ENCODE data around the gene FHIT. TPM values are rescaled to one million over a fixed set of nuclear protein-coding genes. Genes with fewer than 3 reads are reported as not detected.

Gene FHIT
- total RNA-seq, 4 donors from 2014 or later: 1.6 to 12.9 (median 7.8) TPM

DNA sequence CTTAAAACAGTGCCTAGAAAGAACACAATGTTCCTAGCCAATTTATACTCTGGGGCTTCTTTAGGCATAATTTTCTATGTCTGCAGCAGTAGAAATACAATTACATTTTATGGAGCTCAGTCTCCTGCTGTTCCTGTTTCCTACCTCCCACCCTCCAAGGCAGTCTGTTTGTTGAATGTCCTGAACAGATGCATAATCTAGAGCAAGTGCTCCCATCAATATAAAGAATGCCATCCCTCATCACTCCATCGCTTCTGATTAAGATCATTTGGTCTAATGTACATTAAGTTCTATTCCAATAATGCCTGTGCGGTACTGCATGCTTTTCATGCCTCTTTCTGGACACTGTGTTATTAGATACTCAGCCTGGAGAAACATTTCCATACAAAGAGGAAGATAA, 1331.7 kb downstream of the FHIT start:
- Histone ChIP-seq H3K9me3 (no peaks in the 10 kb centered on the region), H3K27me3 (no peaks in the 10 kb centered on the region), H3K4me3 (no peak overlapping the region), H3K4me1 (no peaks in the 10 kb centered on the region), H3K27ac (no peak overlapping the region), H3K36me3 (no peaks in the 10 kb centered on the region)
- TF ChIP-seq POLR2A (IDR thresholded peaks at IDR 0.05): no peak
- WGBS, 2 donors: 89 to 93% methylated on average over 2 of the region's 2 CpGs
- DNase-seq (ENCODE audit: low spot score in 2 of 2): no peak

DNA sequence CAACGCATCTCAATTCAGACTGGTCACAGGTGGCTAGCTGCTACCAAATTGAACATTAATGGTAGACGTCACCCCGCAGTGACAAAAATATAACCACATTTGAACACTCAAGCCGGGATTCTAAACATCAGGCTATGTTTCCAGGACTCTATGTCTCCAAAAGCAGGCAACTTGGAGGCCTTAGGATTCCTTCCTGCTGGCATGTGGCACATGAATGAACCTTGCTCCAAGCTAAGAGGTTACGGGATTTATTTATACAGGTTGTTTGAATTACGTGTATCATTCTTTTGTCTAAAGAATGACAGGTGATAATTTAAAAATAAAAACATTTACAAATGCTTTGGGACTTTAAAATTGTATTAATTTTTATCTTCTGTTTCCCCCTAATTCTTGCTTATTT, 1337.0 kb downstream of the FHIT start:
- Histone ChIP-seq H3K4me1 (no peaks in the 10 kb centered on the region), H3K4me3 (no peak overlapping the region), H3K9me3 (no peaks in the 10 kb centered on the region), H3K36me3 (no peaks in the 10 kb centered on the region), H3K27ac (no peak overlapping the region), H3K27me3 (no peaks in the 10 kb centered on the region)
- no peak for DNase-seq (ENCODE audit: low spot score in 2 of 2)
- TF ChIP-seq, protein P1, sequence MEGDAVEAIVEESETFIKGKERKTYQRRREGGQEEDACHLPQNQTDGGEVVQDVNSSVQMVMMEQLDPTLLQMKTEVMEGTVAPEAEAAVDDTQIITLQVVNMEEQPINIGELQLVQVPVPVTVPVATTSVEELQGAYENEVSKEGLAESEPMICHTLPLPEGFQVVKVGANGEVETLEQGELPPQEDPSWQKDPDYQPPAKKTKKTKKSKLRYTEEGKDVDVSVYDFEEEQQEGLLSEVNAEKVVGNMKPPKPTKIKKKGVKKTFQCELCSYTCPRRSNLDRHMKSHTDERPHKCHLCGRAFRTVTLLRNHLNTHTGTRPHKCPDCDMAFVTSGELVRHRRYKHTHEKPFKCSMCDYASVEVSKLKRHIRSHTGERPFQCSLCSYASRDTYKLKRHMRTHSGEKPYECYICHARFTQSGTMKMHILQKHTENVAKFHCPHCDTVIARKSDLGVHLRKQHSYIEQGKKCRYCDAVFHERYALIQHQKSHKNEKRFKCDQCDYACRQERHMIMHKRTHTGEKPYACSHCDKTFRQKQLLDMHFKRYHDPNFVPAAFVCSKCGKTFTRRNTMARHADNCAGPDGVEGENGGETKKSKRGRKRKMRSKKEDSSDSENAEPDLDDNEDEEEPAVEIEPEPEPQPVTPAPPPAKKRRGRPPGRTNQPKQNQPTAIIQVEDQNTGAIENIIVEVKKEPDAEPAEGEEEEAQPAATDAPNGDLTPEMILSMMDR (IDR thresholded peaks at IDR 0.05): no peak
- no peak for TF ChIP-seq POLR2A (IDR thresholded peaks at IDR 0.05)
- TF ChIP-seq EP300 (IDR thresholded peaks at IDR 0.05): no peak
- 75 to 88% methylated on average over 6 of the region's 6 CpGs for WGBS, 2 donors

- no peaks in the 10 kb centered on the region for H3K27me3 ChIP-seq
- TF ChIP-seq EP300 (IDR thresholded peaks at IDR 0.05): no peak
- TF ChIP-seq, protein P1 (IDR thresholded peaks at IDR 0.05): no peak
- no peak for TF ChIP-seq POLR2A (IDR thresholded peaks at IDR 0.05)
- no peaks in the 10 kb centered on the region for H3K9me3 ChIP-seq
- no peak overlapping the region for H3K4me3 ChIP-seq
- no peaks in the 10 kb centered on the region for H3K36me3 ChIP-seq
- WGBS, 2 donors: 93 to 100% methylated on average over 1 of the region's 1 CpG
- no peak for DNase-seq (ENCODE audit: low spot score in 2 of 2)
- H3K27ac ChIP-seq: no peak overlapping the region
- no peaks in the 10 kb centered on the region for H3K4me1 ChIP-seq
These were observed 1337.6 kb downstream of the FHIT start for GRCh38 chr3:59913645-59914044.

DNA sequence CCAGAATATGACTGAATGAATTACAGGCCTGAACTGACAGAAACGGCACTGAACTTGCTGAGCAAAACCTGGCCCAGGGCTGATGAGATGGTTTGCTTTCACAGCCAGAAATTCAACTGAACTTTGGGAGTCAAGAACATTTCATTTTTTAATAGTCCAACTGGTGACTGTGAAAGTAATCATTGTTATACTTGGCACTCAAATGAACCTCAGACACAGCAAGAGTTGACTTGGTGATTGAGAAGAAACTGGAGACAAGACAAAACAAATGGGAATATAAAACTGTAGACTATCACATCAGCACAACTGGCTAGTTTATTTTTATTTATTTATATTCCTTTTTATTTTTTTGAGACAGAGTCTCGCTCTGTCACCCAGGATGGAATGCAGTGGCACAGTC, 1342.6 kb downstream of the FHIT start:
- Histone ChIP-seq H3K4me3 (no peak overlapping the region), H3K36me3 (no peaks in the 10 kb centered on the region), H3K9me3 (no peaks in the 10 kb centered on the region), H3K27ac (no peak overlapping the region), H3K4me1 (no peaks in the 10 kb centered on the region), H3K27me3 (no peaks in the 10 kb centered on the region)
- TF ChIP-seq, protein P1 (IDR thresholded peaks at IDR 0.05): no peak
- TF ChIP-seq POLR2A (IDR thresholded peaks at IDR 0.05) (no peak), EP300 (IDR thresholded peaks at IDR 0.05) (no peak)
- no peak for DNase-seq (ENCODE audit: low spot score in 2 of 2)
- WGBS, 2 donors: 69 to 82% methylated on average over 2 of the region's 2 CpGs

DNA sequence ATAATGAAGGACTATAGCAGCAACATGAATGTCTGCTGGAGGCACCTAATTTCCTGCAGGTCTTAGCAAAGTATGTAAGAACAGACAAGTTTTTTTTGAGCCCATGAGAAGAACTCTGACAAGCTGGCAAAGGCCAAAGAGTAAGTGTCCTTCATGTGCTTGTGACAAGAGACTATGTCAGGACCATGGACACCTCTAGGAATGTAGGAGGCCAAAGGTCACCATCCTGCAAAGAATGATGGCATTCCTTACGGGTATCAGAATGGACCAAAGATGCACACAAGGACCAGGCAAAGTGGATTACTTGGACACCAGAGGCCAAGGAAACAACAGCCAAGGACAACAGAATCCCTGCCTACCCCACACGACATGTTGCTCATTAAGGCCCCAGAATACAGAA, 1343.0 kb downstream of the FHIT start:
- Histone ChIP-seq H3K9me3 (no peaks in the 10 kb centered on the region), H3K4me1 (no peaks in the 10 kb centered on the region), H3K4me3 (no peak overlapping the region), H3K27me3 (no peaks in the 10 kb centered on the region), H3K36me3 (no peaks in the 10 kb centered on the region), H3K27ac (no peak overlapping the region)
- DNase-seq (ENCODE audit: low spot score in 2 of 2): no peak
- no peak for TF ChIP-seq POLR2A (IDR thresholded peaks at IDR 0.05)
- TF ChIP-seq, protein P1 (IDR thresholded peaks at IDR 0.05): no peak
- TF ChIP-seq EP300 (IDR thresholded peaks at IDR 0.05): no peak
- 62 to 68% methylated on average over 2 of the region's 2 CpGs for WGBS, 2 donors

DNA sequence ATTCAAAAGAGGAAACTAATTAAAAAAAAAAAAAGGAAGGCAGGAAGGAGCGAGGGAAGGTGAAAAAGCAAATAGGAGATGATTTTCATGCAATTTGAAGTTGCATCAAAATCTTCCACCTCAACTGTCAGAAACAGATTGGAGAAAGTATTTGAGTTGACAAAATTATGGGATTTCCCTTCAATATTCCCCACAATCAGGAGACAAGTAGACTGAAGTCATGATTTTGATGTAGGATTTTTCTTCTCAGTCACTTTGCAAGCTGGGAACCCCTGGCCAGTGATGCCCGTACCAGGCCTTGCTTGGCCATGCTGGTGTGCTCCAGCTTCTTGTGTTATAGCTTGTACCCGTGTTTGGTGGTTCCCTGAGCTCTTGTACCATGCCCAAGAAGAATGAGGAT, 1347.0 kb downstream of the FHIT start:
- no peaks in the 10 kb centered on the region for H3K36me3 ChIP-seq
- no peak overlapping the region for H3K4me3 ChIP-seq
- 89 to 92% methylated on average over 3 of the region's 3 CpGs for whole genome bisulfite sequencing, 2 donors
- no peaks in the 10 kb centered on the region for H3K27me3 ChIP-seq
- TF ChIP-seq POLR2A (IDR thresholded peaks at IDR 0.05) (no peak), EP300 (IDR thresholded peaks at IDR 0.05) (no peak)
- TF ChIP-seq, protein P1 (IDR thresholded peaks at IDR 0.05): no peak
- no peaks in the 10 kb centered on the region for H3K9me3 ChIP-seq
- H3K4me1 ChIP-seq: no peaks in the 10 kb centered on the region
- DNase-seq (ENCODE audit: low spot score in 2 of 2): no peak
- no peak overlapping the region for H3K27ac ChIP-seq
